HG03196 (cell line): ENCODE data around the gene CCND1.

Source experiments
- ATAC-seq: cut with Tn5 transposase; IDR thresholded peaks from one replicate; pipeline ENCODE4 v1.9.1; 2021; ENCODE audit not compliant: unreplicated experiment

CCND1 gene

GRCh38 chr11:69640995-69641581 lies at the start of gene CCND1:
Gene CCND1, plus strand, starts transcription at chr11:69641156. Its CDS starts 158 bp downstream, at chr11:69641314.
- no peak for ATAC-seq

DNA sequence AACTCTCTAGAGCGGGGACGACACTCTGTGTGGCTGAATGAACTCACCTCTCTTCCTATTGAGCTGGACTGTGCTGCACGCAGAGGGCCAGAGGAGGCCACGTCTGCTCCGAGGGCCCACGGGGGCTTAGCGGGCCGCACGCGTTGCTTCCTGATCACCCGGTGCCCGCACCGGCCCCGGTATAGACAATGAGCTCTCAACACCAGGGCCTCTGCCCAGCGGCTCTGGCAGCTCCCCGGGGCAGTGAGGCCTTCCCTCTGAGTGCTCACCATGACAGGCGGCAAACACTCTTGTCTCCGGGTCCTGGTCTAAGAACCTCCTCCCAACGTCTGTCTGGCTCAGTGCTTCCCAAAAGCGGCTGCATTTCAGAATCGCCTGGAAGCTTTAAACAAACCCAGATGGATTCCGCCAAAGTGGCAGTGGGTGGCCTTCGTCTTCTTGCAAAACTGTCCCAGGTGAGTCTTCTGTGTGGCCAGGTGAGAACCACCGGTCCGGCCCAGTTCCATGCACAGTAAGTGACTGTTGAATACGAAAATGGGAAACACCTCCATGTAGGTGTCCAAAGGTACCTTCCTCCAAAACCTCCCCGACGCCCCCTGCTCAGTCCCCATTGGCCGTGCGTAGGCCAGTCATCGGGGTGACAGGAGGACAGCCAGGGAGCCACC lies 47.8 kb upstream of the CCND1 start:
- no peak for ATAC-seq

DNA sequence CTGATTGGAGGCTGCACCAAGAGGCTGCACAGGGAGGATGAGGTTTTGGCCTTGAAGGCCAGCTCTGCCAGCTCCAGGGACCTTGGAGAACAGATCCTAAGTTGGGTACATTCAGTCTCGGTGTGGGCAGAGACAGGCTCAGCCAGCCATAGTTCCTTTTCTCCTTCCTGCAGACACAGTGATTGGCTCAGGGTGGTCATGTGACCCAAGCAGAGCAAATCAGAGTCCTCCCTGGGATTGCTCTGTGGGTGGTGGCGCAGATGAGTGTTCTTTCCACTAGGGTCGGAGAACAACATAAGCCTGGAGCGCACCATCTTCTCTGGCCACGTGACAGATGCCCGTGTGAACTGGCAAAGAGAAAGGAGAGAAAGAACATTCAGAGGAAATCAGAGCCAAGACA lies 47.1 kb upstream of the CCND1 start:
- ATAC-seq = no peak

DNA sequence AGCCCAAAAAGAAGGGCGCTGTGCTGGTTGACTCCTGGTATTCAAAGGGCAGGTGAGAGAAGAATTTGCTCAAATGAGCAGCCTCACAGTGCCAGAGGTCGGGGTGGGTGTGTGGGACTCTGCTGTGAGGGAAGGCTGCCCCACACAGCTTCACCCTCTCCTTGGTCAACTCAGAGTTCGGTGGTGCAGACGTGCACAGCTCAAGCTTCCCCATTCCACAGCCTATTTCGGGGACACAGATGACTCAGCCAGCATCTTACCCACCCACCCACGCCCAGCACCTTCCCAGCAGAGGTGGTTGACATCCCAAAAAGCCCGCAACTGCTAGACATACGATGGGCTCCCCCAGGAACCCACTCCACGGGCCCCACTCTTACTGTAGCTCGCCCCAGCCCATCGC lies 46.5 kb upstream of the CCND1 start:
- ATAC-seq = no peak

GRCh38 chr11:69595805-69596665 lies 44.9 kb upstream of the CCND1 start:
- no peak for ATAC-seq

DNA sequence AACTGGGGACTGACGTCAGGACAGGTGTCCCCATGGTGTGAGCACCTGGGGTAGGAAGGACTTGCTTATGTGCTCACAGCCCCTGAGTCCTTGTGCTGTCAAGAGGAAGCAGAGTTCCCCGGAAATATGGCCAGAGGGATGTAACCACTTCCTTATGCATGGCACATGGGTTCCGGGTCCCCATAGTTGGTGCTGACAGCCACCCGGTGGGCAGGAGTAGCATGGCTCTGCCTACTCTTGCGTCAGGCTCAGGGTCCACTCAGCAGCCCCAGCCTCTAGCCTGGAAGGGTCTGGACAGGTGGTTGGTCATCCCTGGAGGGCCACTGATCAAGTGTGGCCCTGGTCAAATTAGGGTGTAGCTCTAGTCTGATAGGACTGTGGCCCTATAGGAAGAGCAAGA lies 42.8 kb upstream of the CCND1 start:
- no peak for ATAC-seq

DNA sequence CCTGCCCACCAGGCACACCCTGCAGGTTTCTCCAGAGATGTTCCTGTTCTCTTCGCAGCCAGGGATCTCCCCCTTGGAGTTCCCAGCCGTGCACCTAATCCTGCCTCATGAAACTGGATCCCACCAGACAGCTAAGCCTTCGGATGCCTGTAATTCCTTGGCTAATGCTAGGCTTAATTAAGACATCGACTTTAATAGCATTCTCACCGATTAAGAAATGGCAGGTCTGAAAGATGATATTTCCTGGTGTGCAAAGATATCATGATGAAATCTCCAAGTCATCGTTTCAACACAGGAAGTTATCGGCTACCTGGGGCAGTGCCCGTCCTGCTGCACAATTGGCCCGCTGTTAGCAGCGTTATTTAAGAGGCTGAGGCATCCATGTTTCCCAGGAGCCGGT lies 41.5 kb upstream of the CCND1 start:
- no peak for ATAC-seq

DNA sequence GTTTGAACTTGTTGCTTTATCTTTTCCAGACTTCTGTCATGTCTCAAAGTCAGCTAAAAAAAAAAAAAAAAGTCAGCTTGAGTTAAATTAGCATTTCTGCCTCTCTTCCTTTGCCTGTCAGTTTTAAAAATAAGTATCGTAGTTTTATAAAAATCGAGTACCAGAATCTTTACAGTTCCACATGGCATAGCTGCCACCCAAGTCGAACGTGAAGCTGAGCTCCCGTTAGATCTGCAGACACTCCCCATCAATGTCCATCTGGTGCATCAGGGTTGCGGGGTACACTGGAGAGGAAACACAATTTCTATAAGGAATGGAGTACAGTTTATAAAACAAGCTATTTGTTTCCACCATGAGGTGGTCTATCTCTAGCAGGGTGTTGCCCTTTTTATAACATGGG lies 41.0 kb upstream of the CCND1 start:
- ATAC-seq = no peak

- ATAC-seq = no peak
These were observed 39.7 kb upstream of the CCND1 start for GRCh38 chr11:69601011-69601975.

DNA sequence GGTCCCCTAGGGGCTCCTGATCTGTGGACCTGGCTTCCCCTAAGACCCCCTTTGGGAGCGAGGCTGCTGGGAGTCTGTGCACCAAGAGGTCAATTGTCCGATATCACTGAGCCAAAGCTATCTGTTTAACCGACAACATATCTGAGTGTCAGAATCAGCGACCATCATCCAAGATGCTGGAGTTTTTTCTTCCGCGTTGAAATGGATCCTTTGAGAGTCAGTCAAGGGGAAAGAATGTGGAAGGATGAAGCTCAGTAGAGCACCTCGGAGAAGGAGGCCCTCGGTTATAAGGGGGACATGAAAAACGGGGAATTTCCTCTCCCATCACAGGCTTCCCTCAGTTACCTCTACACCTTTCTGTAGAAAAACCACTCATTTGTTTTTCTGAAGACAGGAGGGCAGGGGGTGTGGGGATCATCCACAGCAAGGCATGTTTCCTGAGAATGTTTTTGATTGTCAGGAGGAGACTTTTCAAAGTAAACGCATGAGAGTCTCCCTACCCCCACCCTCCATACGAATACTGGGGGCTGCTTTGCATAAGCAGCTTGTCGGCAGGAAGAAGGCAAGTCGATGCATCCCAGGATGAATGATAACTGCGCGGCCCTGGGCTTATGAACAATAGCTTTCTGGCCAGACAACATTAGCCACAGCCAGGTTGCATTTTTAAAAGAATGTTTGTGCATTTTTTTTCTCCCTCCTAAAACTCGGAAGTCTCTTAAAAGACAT lies 37.7 kb upstream of the CCND1 start:
- ATAC-seq = no peak

- ATAC-seq = no peak
These were observed 36.9 kb upstream of the CCND1 start for GRCh38 chr11:69604055-69604454.

DNA sequence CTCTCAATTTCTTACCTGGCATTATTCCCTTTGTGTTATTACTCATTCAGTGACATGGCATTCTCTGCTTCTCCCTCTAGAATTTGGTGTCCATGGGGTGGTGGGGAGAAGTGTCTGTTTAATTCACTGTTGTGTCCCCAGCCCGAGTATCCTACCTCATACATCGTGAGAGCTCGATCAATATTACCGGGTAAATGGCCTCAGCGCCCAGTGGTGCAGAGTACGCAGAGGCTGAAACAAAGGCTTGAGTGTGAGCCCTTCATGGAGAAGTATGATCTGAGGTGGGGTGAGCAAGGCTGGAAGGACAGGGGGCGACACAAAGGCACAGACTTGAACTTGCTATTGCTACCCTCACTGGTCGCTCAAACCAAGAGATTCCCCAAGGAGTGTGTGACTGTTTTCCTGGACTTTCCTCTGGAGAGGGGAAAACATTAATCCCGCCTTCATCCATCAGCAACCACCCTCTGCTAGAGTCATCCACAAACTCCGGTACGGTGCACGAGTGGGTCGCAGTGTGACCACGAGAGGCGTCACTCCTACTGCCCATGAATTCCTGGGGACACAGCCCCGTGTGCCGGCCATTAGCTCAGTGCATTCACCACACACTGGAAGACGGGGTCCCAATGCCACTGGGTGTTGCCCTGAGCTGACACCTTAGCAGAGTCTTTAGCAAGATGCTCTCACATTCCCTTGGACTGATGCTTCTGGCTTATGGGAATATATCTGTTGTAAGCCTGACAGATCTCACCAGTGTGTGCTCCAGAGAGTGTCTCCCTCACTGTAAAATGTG lies 35.0 kb upstream of the CCND1 start:
- ATAC-seq = no peak

- ATAC-seq = no peak
These were observed 31.6 kb upstream of the CCND1 start for GRCh38 chr11:69609351-69609750.

DNA sequence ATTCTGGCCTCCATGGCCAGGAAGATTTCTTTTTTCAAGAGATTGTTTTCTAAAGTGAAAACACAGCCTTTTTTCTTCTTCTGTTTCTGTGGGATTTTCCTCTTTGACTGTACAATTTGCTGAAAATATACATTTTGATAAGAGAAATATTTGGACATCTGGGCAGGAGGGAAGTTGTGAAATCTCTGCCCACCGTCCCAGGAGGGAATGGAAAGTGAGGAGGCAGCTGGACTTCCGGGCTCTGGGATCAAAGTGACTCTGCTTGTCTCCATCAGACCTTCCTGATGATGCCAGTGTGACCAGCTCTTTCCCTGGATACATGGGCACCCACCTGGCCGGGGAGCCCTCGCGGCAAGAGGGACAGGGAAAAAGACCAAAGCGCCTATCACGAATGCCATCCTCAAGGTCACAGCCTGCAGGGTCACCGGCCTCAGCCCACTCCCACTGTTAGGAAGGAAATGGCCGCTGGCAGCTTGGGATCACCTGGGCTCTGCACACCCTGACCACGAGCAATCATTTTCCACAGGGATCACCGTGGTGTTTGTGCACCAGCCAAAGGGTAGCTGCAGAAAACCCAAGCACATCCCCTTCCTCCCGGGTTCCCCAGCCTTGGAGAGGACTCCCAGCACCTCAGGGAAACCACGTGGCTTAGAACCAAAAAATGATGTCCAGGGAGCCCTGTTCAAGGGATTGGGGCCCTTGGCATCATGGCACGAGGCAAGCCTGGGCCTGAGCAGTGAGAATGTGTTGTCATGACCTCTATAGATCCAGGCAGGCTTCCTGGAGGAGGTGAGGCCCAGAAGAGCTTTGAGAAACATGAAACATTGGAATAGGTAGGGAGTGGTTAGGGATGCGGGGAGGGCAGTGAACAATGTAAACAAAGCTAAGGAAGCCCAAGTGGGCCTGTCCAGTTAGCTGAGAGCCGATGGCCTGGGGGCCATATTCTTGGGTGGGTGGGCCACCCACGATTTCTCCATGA lies 29.1 kb upstream of the CCND1 start:
- ATAC-seq = no peak

- no peak for ATAC-seq
These were observed 27.4 kb upstream of the CCND1 start for GRCh38 chr11:69613594-69613993.

DNA sequence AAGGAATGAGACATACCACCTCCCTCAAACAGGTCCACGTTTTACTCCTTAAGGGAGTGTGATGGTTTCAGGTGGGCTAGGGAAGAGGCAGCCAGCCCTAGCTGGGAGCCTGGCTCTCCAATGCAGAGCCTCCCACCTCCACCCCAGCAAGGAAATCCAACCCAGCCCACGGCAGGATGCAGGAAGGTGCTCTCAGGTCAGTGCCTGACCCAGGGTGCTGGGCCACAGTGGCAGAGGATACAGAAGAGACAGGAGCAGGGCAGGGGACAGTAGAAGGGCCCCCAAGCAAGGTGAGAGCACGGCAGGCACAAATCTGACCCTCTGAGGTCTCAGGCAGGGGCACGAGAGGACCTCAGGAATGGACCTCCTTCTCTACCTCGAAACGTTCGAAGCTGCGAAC lies 26.9 kb upstream of the CCND1 start:
- ATAC-seq = no peak

DNA sequence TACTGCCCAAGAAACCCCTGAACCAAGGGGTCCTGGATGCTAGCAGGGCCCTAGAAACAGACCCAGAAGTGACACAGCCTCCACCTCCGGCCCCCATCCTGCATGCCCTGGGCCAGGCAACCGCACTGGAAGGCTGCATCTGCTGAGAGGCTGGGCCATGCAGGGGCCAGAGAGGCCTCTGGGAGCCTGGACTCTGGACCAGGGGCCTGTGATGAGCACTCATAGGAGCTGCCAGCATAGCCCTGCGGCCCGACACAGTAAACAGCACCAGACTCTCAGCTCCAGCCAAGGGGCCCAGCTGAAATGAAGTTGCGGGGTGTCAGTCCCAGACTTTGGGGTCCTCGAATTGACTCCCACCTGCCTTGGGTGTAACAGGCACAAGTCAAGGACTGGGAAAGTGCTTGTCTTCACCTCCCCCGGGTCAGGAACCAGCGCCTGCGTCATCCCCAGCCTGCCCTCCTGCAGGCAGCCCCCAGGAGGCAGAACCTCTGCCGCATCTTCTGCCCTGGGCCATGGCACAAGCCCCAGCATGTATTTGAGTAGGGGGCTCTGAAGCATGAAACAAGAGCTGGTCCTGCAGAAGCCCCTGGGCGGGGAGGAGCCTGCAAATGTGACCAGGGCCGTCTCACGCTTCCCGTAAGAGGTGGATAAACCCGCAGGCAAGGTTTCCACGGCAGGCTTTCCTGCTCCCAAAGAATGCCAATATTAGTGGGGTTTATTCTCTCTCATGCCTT lies 25.2 kb upstream of the CCND1 start:
- ATAC-seq = no peak

DNA sequence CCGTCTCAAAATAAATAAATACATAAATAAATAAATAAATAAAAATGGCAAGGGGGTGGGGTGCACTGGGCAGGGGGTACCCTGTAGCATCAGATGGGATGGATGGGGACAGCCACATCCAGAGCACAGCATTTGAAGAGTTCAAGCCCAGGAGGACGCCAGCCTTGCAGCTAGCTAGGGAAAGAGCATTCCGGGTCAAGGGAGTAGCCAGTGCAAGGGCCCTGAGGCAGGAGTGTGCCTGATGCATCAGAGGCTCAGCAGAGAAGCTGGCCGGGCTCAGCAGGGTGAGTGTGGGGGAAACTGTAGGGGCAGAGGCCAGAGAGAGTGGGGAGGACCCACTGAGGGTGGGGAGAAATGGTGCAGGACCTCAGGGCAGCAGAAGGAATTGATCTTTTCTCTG lies 23.7 kb upstream of the CCND1 start:
- ATAC-seq = no peak
